Measurements from ENCODE around the gene NETO2.

Gene NETO2

GRCh38 chr16:47096297-47096696 lies 47.4 kb downstream of the NETO2 start:
- peaks cover 15% of the 10 kb centered on the region for H3K9me3 Mint-ChIP-seq

GRCh38 chr16:47084198-47084597 lies 59.5 kb downstream of the NETO2 start:
- TF ChIP-seq CTCF (IDR thresholded peaks at IDR 0.05): no peak
- no peak for DNase-seq
- peaks cover under 1% of the 10 kb centered on the region for H3K27me3 Mint-ChIP-seq (ENCODE audit: low read depth, poor library complexity)
- no peak overlapping the region for H3K4me3 Mint-ChIP-seq
- H3K9me3 Mint-ChIP-seq: no peaks in the 10 kb centered on the region
- H3K4me1 Mint-ChIP-seq: no peaks in the 10 kb centered on the region
- H3K27ac Mint-ChIP-seq: no peak overlapping the region
- peaks cover 50% of the 10 kb centered on the region for H3K36me3 Mint-ChIP-seq (ENCODE audit: low read depth)

More at GRCh38 chr16:47096297-47096696, 47.4 kb downstream of the NETO2 start:
- no peak overlapping the region for H3K27ac Mint-ChIP-seq
- peaks cover 6% of the 10 kb centered on the region for H3K4me1 Mint-ChIP-seq
- DNase-seq: no peak
- H3K27me3 Mint-ChIP-seq (ENCODE audit: low read depth, poor library complexity): no peaks in the 10 kb centered on the region
- TF ChIP-seq CTCF (IDR thresholded peaks at IDR 0.05): no peak
- H3K36me3 Mint-ChIP-seq (ENCODE audit: low read depth): peaks cover 72% of the 10 kb centered on the region
- no peak overlapping the region for H3K4me3 Mint-ChIP-seq

- H3K36me3 Mint-ChIP-seq (ENCODE audit: low read depth): peaks cover 44% of the 10 kb centered on the region
- TF ChIP-seq CTCF (IDR thresholded peaks at IDR 0.05): no peak
- H3K27me3 Mint-ChIP-seq (ENCODE audit: low read depth, poor library complexity): peaks cover 3% of the 10 kb centered on the region
- H3K27ac Mint-ChIP-seq: no peak overlapping the region
- H3K4me1 Mint-ChIP-seq: no peaks in the 10 kb centered on the region
- no peak for DNase-seq
- H3K9me3 Mint-ChIP-seq: no peaks in the 10 kb centered on the region
- H3K4me3 Mint-ChIP-seq: no peak overlapping the region
These were observed 61.5 kb downstream of the NETO2 start for GRCh38 chr16:47082099-47082865.

- H3K36me3 Mint-ChIP-seq (ENCODE audit: low read depth): peaks cover 35% of the 10 kb centered on the region
- H3K27ac Mint-ChIP-seq: no peak overlapping the region
- no peak for TF ChIP-seq CTCF (IDR thresholded peaks at IDR 0.05)
- peaks cover 3% of the 10 kb centered on the region for H3K27me3 Mint-ChIP-seq (ENCODE audit: low read depth, poor library complexity)
- H3K9me3 Mint-ChIP-seq: no peaks in the 10 kb centered on the region
- DNase-seq: no peak
- H3K4me3 Mint-ChIP-seq: no peak overlapping the region
- H3K4me1 Mint-ChIP-seq: no peaks in the 10 kb centered on the region
These were observed 62.6 kb downstream of the NETO2 start for GRCh38 chr16:47081115-47081514.

- TF ChIP-seq CTCF (IDR thresholded peaks at IDR 0.05): no peak
These were observed 63.9 kb downstream of the NETO2 start for GRCh38 chr16:47079860-47080259.

More at GRCh38 chr16:47079860-47080259, 63.9 kb downstream of the NETO2 start:
- H3K9me3 Mint-ChIP-seq: no peaks in the 10 kb centered on the region
- peaks cover 23% of the 10 kb centered on the region for H3K36me3 Mint-ChIP-seq (ENCODE audit: low read depth)
- DNase-seq: no peak
- no peak overlapping the region for H3K4me3 Mint-ChIP-seq
- no peaks in the 10 kb centered on the region for H3K4me1 Mint-ChIP-seq
- peaks cover 3% of the 10 kb centered on the region for H3K27me3 Mint-ChIP-seq (ENCODE audit: low read depth, poor library complexity)
- no peak overlapping the region for H3K27ac Mint-ChIP-seq

Data from nephron progenitor cell (in vitro differentiated cells).